Measurements from ENCODE around the gene NCKAP5.

Gene NCKAP5

DNA sequence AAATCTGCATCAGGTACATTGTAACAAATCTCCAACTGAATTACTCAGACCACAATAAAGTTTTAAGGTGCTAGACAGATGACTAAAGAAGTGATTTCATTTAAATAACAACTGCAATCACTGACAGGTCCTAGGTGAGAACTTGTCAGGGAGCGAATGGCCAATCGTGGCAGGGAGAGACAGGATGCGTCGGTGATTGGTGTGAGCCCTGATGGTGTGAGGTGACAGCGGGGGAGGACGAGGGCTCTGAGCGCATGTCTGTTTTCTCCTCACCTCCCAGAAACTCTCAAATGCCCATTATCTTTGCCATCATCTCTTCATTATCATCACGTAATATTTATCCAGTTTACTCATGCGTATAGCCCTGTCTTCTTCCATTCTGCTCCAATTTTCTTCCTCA is 690.3 kb downstream of the NCKAP5 start:
- H3K4me3 ChIP-seq (ENCODE audit: low read depth, low read length) = no peak overlapping the region
- TF ChIP-seq CTCF (IDR thresholded peaks at IDR 0.05; ENCODE audit: low read depth, low read length) = no peak

DNA sequence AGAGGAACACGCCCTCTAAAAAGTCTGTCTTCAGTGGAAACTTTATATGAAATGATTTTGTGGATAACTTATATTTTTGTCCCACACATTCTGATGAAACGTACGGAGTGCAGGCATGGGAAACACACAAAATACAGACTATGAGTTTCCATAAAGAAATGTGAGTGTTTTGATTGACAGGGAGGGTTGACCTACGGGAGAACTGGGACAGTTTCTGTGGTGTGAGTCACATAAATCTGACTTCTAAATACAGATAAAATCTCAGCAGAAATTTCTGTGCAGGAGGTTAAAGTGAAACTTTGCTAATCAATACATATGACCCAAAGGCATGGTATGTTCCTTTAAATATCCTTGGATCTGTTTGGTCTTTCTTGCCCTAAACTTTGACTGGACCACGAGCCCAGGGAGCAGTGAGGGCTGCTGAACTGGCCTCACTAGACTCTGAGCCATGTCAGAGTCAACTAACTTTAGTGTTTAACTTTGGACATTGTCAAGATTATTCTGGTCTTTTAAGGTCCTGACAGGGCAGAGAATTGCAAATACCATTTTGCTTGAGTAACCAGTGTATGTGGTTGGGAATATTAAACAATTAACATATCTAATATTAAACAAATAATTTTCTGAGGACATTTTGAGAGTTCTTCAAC is 691.4 kb downstream of the NCKAP5 start:
- no peak for TF ChIP-seq CTCF (IDR thresholded peaks at IDR 0.05; ENCODE audit: low read depth, low read length)
- H3K4me3 ChIP-seq (ENCODE audit: low read depth, low read length) = no peak overlapping the region

GRCh38 chr2:132875193-132875592 is 693.1 kb downstream of the NCKAP5 start:
- TF ChIP-seq CTCF (IDR thresholded peaks at IDR 0.05; ENCODE audit: low read depth, low read length) = no peak

DNA sequence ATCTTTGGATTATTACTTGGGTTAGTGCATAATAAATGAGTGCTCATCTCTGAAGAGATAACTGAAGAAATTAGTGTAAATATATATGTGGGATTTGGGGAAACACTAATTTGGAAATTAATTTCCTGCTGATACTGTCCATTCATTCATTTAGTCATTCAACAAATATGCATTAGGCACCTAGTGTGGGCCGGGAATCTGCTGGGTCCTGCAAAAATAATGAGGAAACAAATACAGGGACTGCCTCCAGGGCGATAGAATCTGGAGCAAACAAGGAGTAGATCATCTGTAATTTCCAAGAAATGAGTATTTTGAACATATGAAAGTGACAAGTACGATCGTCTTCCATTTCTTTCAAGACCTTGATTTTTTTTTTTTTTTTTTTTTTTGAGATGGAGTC is 694.5 kb downstream of the NCKAP5 start:
- no peak for TF ChIP-seq CTCF (IDR thresholded peaks at IDR 0.05; ENCODE audit: low read depth, low read length)
- no peak overlapping the region for H3K4me3 ChIP-seq (ENCODE audit: low read depth, low read length)

More at GRCh38 chr2:132875193-132875592, 693.1 kb downstream of the NCKAP5 start:
- no peak overlapping the region for H3K4me3 ChIP-seq (ENCODE audit: low read depth, low read length)

GRCh38 chr2:132871831-132872230 is 696.4 kb downstream of the NCKAP5 start:
- no peak overlapping the region for H3K4me3 ChIP-seq (ENCODE audit: low read depth, low read length)
- no peak for TF ChIP-seq CTCF (IDR thresholded peaks at IDR 0.05; ENCODE audit: low read depth, low read length)

- H3K4me3 ChIP-seq (ENCODE audit: low read depth, low read length) = no peak overlapping the region
- TF ChIP-seq CTCF (IDR thresholded peaks at IDR 0.05; ENCODE audit: low read depth, low read length) = no peak
Observed at GRCh38 chr2:132863961-132864360, 704.3 kb downstream of the NCKAP5 start.

- TF ChIP-seq CTCF (IDR thresholded peaks at IDR 0.05; ENCODE audit: low read depth, low read length) = no peak
- no peak overlapping the region for H3K4me3 ChIP-seq (ENCODE audit: low read depth, low read length)
Observed at GRCh38 chr2:132860220-132860619, 708.0 kb downstream of the NCKAP5 start.
